ENCODE results near the gene EPS8.

The EPS8 gene

GRCh38 chr12:15693228-15693911 is 95.8 kb downstream of the EPS8 start:
- in situ Hi-C loops (cut with MboI; ENCODE audit: low sequenced_read_pairs): no loop called here

- in situ Hi-C loops (cut with MboI; ENCODE audit: low sequenced_read_pairs): no loop called here
Observed at GRCh38 chr12:15691388-15691787, 97.8 kb downstream of the EPS8 start.

GRCh38 chr12:15690320-15690719 is 98.9 kb downstream of the EPS8 start:
- in situ Hi-C loops (cut with MboI; ENCODE audit: low sequenced_read_pairs): no loop called here

- in situ Hi-C loops (cut with MboI; ENCODE audit: low sequenced_read_pairs): no loop called here
Observed at GRCh38 chr12:15689751-15690191, 99.4 kb downstream of the EPS8 start.

GRCh38 chr12:15688838-15689625 is 100.2 kb downstream of the EPS8 start:
- in situ Hi-C loops (cut with MboI; ENCODE audit: low sequenced_read_pairs): no loop called here

GRCh38 chr12:15688202-15688736 is 100.9 kb downstream of the EPS8 start:
- in situ Hi-C loops (cut with MboI; ENCODE audit: low sequenced_read_pairs): no loop called here

GRCh38 chr12:15687583-15687982 is 101.6 kb downstream of the EPS8 start:
- in situ Hi-C loops (cut with MboI; ENCODE audit: low sequenced_read_pairs): no loop called here

- in situ Hi-C loops (cut with MboI; ENCODE audit: low sequenced_read_pairs): no loop called here
Observed at GRCh38 chr12:15684896-15685658, 104.1 kb downstream of the EPS8 start.

- in situ Hi-C loops (cut with MboI; ENCODE audit: low sequenced_read_pairs): no loop called here
Observed at GRCh38 chr12:15682826-15683225, 106.4 kb downstream of the EPS8 start.

GRCh38 chr12:15679151-15679550 is 110.0 kb downstream of the EPS8 start:
- in situ Hi-C loops (cut with MboI; ENCODE audit: low sequenced_read_pairs): no loop called here

GRCh38 chr12:15677726-15678201 is 111.4 kb downstream of the EPS8 start:
- in situ Hi-C loops (cut with MboI; ENCODE audit: low sequenced_read_pairs): no loop called here

GRCh38 chr12:15677228-15677627 is 112.0 kb downstream of the EPS8 start:
- in situ Hi-C loops (cut with MboI; ENCODE audit: low sequenced_read_pairs): no loop called here

GRCh38 chr12:15672671-15673270 is 116.4 kb downstream of the EPS8 start:
- in situ Hi-C loops (cut with MboI; ENCODE audit: low sequenced_read_pairs): no loop called here

GRCh38 chr12:15670756-15671155 is 118.4 kb downstream of the EPS8 start:
- in situ Hi-C loops (cut with MboI; ENCODE audit: low sequenced_read_pairs): no loop called here

- in situ Hi-C loops (cut with MboI; ENCODE audit: low sequenced_read_pairs): no loop called here
Observed at GRCh38 chr12:15669256-15669948, 119.8 kb downstream of the EPS8 start.

GRCh38 chr12:15664491-15664890 is 124.7 kb downstream of the EPS8 start:
- in situ Hi-C loops (cut with MboI; ENCODE audit: low sequenced_read_pairs): no loop called here

GRCh38 chr12:15662983-15663659 is 126.1 kb downstream of the EPS8 start:
- in situ Hi-C loops (cut with MboI; ENCODE audit: low sequenced_read_pairs): no loop called here

GRCh38 chr12:15662303-15662980 is 126.7 kb downstream of the EPS8 start:
- in situ Hi-C loops (cut with MboI; ENCODE audit: low sequenced_read_pairs): no loop called here

GRCh38 chr12:15651371-15651770 is 137.8 kb downstream of the EPS8 start:
- in situ Hi-C loops (cut with MboI; ENCODE audit: low sequenced_read_pairs): no loop called here

Data from hTERT RPE-1 (cell line).